ENCODE data around the gene RAD18. TPM values are rescaled to one million over a fixed set of nuclear protein-coding genes. Genes with fewer than 3 reads are reported as not detected.

Gene RAD18
- total RNA-seq, 1 donor from 2014 or later = 10.0 TPM

GRCh38 chr3:9000041-9000440 is 36.8 kb upstream of the RAD18 start:
- no peak for TF ChIP-seq CTCF (conservative IDR thresholded peaks at IDR 0.05; ENCODE audit: low read depth, low read length)

GRCh38 chr3:8997151-8997550 is 33.9 kb upstream of the RAD18 start:
- no peak overlapping the region for H3K4me3 ChIP-seq (ENCODE audit: low read depth, low read length)
- no peak for DNase-seq (ENCODE audit: low read depth)
- no peak for TF ChIP-seq CTCF (conservative IDR thresholded peaks at IDR 0.05; ENCODE audit: low read depth, low read length)

More at GRCh38 chr3:9000041-9000440, 36.8 kb upstream of the RAD18 start:
- DNase-seq (ENCODE audit: low read depth) = no peak
- no peak overlapping the region for H3K4me3 ChIP-seq (ENCODE audit: low read depth, low read length)

GRCh38 chr3:8996681-8997121 is 33.4 kb upstream of the RAD18 start:
- no peak for DNase-seq (ENCODE audit: low read depth)
- peak; percentile 17 for TF ChIP-seq CTCF (conservative IDR thresholded peaks at IDR 0.05; ENCODE audit: low read depth, low read length)
- H3K4me3 ChIP-seq (ENCODE audit: low read depth, low read length) = no peak overlapping the region

GRCh38 chr3:8996216-8996615 is 32.9 kb upstream of the RAD18 start:
- H3K4me3 ChIP-seq (ENCODE audit: low read depth, low read length) = no peak overlapping the region
- TF ChIP-seq CTCF (conservative IDR thresholded peaks at IDR 0.05; ENCODE audit: low read depth, low read length) = no peak
- no peak for DNase-seq (ENCODE audit: low read depth)

GRCh38 chr3:8994226-8994625 is 31.0 kb upstream of the RAD18 start:
- no peak for TF ChIP-seq CTCF (conservative IDR thresholded peaks at IDR 0.05; ENCODE audit: low read depth, low read length)
- no peak for DNase-seq (ENCODE audit: low read depth)
- no peak overlapping the region for H3K4me3 ChIP-seq (ENCODE audit: low read depth, low read length)

- TF ChIP-seq CTCF (conservative IDR thresholded peaks at IDR 0.05; ENCODE audit: low read depth, low read length) = no peak
- no peak for DNase-seq (ENCODE audit: low read depth)
- H3K4me3 ChIP-seq (ENCODE audit: low read depth, low read length) = no peak overlapping the region
Observed at GRCh38 chr3:8993331-8993730, 30.1 kb upstream of the RAD18 start.

- DNase-seq (ENCODE audit: low read depth) = no peak
- no peak overlapping the region for H3K4me3 ChIP-seq (ENCODE audit: low read depth, low read length)
- TF ChIP-seq CTCF (conservative IDR thresholded peaks at IDR 0.05; ENCODE audit: low read depth, low read length) = no peak
Observed at GRCh38 chr3:8992854-8993253, 29.6 kb upstream of the RAD18 start.

Measured in epithelial cell of proximal tubule (primary cell).